ENCODE data around the gene C1QTNF8. TPM values are rescaled to one million over a fixed set of nuclear protein-coding genes. Genes with fewer than 3 reads are reported as not detected.
A peak's percentile ranks its signal among the peaks of the same experiment; 100 is the strongest.

The C1QTNF8 gene
- total RNA-seq, 1 experiment from 2014 or later: 0.10 TPM

DNA sequence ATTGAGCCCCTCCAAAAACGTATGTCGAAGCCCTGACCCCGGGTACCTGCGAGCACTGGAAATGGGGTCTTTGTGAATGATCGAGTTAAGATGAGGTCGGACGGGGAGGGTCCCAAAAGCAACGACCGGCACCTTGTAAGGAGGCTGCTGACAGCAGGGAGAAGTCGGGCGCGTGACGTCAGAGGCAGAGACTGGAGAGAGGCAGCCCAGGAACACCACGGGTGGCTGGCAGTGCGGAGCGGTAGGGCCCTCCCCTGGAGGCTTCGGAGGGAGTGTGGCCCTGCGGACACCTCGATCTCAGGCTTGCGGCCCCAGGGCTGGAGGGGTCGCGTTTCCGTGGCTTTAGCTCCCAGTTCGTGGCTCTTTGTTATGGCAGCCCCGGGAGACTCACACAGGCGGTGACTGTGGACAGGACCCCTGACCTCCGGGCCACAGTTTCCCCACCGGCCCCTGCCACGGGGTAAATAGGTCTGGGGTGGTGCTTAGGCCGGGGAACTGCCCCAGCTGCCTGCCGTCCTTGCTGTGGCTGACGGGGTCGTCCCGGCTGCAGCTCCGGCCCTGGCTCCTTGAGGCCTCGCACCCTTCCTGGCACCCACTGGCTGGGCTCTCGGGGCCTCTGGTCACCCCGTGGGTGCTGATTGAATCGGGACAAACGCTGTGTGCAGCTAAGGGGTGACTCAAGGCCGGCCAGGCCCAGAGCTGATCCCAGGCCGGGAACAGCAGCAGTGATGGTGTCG is 34.1 kb downstream of the C1QTNF8 start:
- no peak for DNase-seq (ENCODE audit: low spot score)

DNA sequence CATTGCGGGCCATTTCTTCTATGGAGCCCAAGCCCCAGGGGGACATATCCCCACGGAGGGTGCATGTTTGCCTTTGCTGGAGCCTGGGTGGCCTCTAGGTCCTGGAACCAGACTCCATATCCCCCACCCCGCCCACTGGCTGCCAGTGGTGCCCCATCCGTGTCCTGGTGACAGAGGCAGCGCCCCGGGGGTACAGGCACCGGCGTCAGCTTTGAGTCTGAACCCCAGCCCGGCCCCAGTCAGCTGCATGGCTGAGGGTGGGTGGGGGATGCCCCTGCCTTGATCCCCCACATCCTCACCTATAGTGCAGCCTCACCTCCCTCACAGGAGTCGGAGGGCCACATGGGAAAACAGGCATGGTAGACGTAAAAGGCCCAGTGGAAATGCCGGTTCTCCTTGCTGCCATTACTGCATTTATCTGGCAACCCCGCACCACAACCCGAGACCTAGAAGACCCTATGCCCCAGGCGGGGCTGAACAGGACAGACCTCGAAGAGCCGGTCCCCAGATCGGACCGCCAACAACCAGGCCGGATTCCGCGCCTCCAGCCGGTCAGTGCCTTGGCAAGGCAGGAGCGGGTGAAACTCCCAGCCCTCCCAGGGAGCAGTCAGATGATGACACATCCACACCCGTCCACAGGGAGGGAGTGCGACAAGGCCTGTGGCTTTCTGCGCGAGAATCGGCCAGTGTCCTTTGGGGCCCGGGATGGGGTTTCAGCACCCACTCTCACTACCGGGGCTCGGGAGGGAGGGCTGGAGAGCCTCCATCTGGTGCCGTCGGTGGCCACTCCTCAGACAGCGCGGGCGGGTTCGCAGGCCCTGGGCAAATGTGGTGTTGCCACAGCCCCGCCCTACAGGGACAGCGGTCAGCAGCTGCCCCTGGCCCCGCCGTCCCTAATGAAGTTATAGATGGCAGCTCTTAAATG is 35.4 kb downstream of the C1QTNF8 start:
- no peak for DNase-seq (ENCODE audit: low spot score)

DNA sequence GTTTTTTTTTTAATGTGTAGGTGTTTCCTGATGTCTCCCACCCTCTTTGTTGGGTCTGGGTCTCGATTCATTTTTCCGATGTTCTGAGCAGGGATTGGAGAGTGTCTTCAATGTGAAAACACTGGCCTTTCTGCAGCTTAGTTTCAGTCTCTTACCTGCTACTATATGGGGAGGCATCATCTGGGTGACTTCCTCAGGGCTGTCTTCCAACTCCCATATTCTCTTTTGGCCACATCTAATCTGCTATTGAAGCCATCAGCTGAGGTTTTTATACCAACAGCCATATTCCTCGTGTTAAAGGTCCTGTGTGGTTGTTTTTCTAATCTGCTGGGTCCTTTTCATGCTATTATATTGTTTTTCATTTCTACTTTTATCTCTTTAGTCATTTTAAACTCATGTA is 36.7 kb downstream of the C1QTNF8 start:
- DNase-seq (ENCODE audit: low spot score): no peak

GRCh38 chr16:1058216-1058615 is 37.8 kb downstream of the C1QTNF8 start:
- no peak for DNase-seq (ENCODE audit: low spot score)

DNA sequence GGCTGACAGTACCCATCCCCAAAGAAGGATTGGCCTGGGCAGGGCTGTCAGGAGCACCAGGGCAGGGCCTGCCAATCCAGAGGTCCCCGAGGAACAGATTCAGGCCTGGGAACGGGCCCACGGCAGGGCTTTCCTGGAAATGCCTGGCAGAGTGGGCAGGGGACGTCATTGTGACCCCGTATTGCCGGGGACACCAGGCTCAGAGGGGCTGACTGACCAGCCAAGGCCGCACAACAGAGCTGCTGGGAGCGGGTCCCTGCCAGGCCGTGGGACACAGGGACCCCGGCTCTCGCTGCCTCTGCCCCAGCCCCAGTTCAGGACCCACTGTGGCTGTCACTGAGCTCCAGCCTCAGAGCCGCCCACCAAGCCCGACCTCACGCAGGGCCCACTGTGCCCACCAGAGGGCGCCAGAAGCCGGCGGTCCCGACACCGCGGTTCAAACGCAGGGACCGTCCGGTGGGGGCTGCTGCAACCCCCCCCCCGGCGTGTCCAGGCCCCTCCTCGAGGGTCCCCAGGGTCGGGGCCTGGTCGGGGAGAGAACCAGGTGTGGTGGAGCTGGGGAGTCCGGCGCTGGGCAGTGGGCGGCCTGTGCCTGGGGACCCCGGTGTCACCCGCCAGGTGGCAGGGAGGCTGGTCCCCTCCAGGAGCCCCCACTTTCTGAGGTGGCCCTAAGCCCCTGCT is 38.7 kb downstream of the C1QTNF8 start:
- DNase-seq (ENCODE audit: low spot score): peak; percentile 57

- no peak for DNase-seq (ENCODE audit: low spot score)
Observed at GRCh38 chr16:1056196-1056595, 39.8 kb downstream of the C1QTNF8 start.

GRCh38 chr16:1055557-1055924 is 40.5 kb downstream of the C1QTNF8 start:
- DNase-seq (ENCODE audit: low spot score): no peak

GRCh38 chr16:1054660-1055556 is 41.1 kb downstream of the C1QTNF8 start:
- peak; percentile 62 for DNase-seq (ENCODE audit: low spot score)

GRCh38 chr16:1053700-1054368 is 42.2 kb downstream of the C1QTNF8 start:
- DNase-seq (ENCODE audit: low spot score): no peak

GRCh38 chr16:1053121-1053521 is 42.9 kb downstream of the C1QTNF8 start:
- no peak for DNase-seq (ENCODE audit: low spot score)

- no peak for DNase-seq (ENCODE audit: low spot score)
Observed at GRCh38 chr16:1052721-1053120, 43.3 kb downstream of the C1QTNF8 start.

- no peak for DNase-seq (ENCODE audit: low spot score)
Observed at GRCh38 chr16:1051446-1051845, 44.6 kb downstream of the C1QTNF8 start.

- no peak for DNase-seq (ENCODE audit: low spot score)
Observed at GRCh38 chr16:1050921-1051320, 45.1 kb downstream of the C1QTNF8 start.

DNA sequence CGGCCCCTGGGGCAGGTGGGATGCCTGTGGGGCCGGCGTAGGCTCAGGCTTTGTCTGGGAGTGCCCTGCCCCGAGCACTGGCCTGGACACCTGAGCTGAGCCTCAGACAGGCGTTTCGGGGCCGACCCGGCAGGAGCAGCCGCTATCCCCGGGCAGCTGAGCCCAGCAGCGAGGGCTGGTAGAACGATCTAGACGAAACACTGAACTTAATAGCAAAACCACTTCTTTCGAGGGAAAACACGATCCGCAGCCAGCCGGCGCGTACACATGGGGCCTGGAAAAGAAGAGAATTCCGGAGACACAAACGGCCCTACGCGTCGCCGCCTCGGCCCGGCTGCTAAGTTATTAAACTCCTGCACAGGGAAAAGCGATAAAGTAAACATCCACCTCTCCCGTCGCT is 45.5 kb downstream of the C1QTNF8 start:
- no peak for DNase-seq (ENCODE audit: low spot score)

GRCh38 chr16:1049976-1050247 is 46.1 kb downstream of the C1QTNF8 start:
- no peak for DNase-seq (ENCODE audit: low spot score)

GRCh38 chr16:1049113-1049975 is 46.7 kb downstream of the C1QTNF8 start:
- no peak for DNase-seq (ENCODE audit: low spot score)

- DNase-seq (ENCODE audit: low spot score): peak; percentile 44
Observed at GRCh38 chr16:1048442-1049112, 47.5 kb downstream of the C1QTNF8 start.

DNA sequence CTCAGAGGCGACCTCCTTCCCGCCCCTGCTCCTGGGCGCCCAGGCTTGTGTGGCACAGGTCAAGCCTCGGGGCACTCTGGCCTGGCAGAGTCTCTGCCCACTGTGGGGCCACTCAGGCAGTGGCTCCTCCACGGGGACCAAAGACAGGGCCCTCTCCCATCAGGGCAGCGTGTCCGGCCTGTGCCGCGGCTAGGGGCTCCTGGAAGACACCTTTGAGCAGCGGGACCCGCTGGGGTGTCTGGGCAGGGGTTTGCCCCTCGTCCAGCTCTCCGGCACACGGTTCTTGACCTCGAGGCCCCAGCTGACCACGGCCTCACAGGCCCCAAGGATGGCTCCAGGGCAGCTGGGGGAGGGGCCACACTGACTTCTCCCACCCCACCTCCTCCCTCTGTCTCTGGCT is 48.2 kb downstream of the C1QTNF8 start:
- no peak for DNase-seq (ENCODE audit: low spot score)

DNA sequence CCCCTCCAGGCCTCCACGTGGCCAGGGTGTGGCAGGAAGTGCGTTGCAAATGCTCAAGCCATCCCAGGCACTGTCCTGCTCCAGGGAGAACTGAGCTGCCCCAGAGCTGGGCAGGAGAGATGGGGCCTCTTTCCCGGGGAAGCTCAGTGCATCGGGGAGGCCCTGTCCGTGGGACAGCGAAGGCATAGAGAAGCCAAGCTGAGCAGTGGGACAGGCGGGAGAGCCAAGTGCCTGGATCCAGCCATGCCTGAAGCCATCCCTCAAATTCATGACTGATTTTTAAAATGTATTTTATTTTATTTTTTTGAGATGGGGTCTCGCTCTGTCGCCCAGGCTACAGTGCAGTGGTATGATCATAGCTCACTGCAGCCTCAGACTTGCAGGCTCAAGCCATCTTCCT is 48.9 kb downstream of the C1QTNF8 start:
- no peak for DNase-seq (ENCODE audit: low spot score)

Data from HT-29 (cell line).